K562 (cell line): ENCODE measurements around the gene LYVE1. TPM values are rescaled to one million over a fixed set of nuclear protein-coding genes. Genes with fewer than 3 reads are reported as not detected.

Experiments
- CTCFL ChIP-seq: IDR thresholded peaks from 2 replicates; pipeline ENCODE4 v1.6.1; 2011; ENCODE audit warnings: borderline replicate concordance, low read depth, mild to moderate bottlenecking, moderate library complexity, low read length; ENCODE audit not compliant: insufficient read depth, poor library complexity, severe bottlenecking
- GTF2F1 ChIP-seq: IDR thresholded peaks from 2 replicates; pipeline ENCODE4 v1.6.1; 2011; ENCODE audit warnings: low read depth, low read length, improper control_type of control experiment
- MEIS2 ChIP-seq: fragments of 450-650 bp; IDR thresholded peaks from 2 replicates; pipeline ENCODE4 v1.6.1; 2014; ENCODE audit warnings: mild to moderate bottlenecking; ENCODE audit not compliant: partially characterized antibody
- NR2C1 ChIP-seq, 2 experiments: fragments of 450-650 bp; IDR thresholded peaks; 2 replicates each; pipeline ENCODE4 v1.6.1; 2017; ENCODE audit warnings: mild to moderate bottlenecking in 2 of 2, antibody characterized with exemption in 1 of 2, inconsistent platforms in 1 of 2, missing compliant biosample characterization in 1 of 2, missing genetic modification characterization in 1 of 2
- POLR2G ChIP-seq: fragments of 200-400 bp; formaldehyde crosslinking; IDR thresholded peaks from 2 replicates; pipeline ENCODE4 v1.6.1; 2017; ENCODE audit warnings: low read depth, mild to moderate bottlenecking, antibody characterized with exemption, low read length, moderate library complexity
- POLR3G ChIP-seq: IDR thresholded peaks from 2 replicates; pipeline ENCODE4 v1.6.1; 2011; ENCODE audit not compliant: insufficient read length, insufficient replicate concordance; ENCODE audit errors: extremely low read depth
- SIN3A ChIP-seq, 2 experiments: fragments of 150-350 bp in 1 of 2; IDR thresholded peaks; 2 replicates each; pipeline ENCODE4 v1.6.1; 2011 to 2016; ENCODE audit warnings: borderline replicate concordance in 2 of 2, low read depth in 2 of 2, low read length in 2 of 2, mild to moderate bottlenecking in 2 of 2, moderate library complexity in 2 of 2; ENCODE audit not compliant: control insufficient read depth in 1 of 2
- ZNF282 ChIP-seq: sonication (generic); formaldehyde crosslinking; IDR thresholded peaks from 2 replicates; pipeline ENCODE4 v1.8.1; 2023; ENCODE audit warnings: missing genetic modification reagents
- ZNF445 ChIP-seq: fragments of 250-450 bp; sonication (Bioruptor Pico); IDR thresholded peaks from 2 replicates; pipeline ENCODE4 v1.4.0; 2020; ENCODE audit warnings: low read depth, mild to moderate bottlenecking, moderate library complexity
- ZNF830 ChIP-seq: fragments of 250-450 bp; sonication (Bioruptor Pico); IDR thresholded peaks from 2 replicates; pipeline ENCODE4 v1.5.0; 2021; ENCODE audit warnings: mild to moderate bottlenecking
- polyA plus RNA-seq, 8 experiments: library from polyadenylated mRNA; depleted of rRNA in 4 of 8; stranded (reverse) in 5 of 8; unstranded in 3 of 8; fragments of >200 nt; fragmentation: Nextera tagmentation in 2 of 8; fragmentation: Illumina TruSeq in 1 of 8; extraction: Ambion mirVana in 2 of 8; extraction: Trizol in 1 of 8; gene quantifications; 2 replicates each; pipeline versions ENCODE4 v1.2.1 to v1.2.3, GENCODE V29; 2011 to 2014; ENCODE audit warnings: inconsistent platforms in 1 of 8, missing spikeins in 1 of 8
- total RNA-seq, 7 experiments: library from RNA; depleted of rRNA in 6 of 7; stranded (reverse); fragments of >200 nt in 6 of 7; fragmentation: Illumina TruSeq in 2 of 7; extraction: Trizol in 2 of 7; gene quantifications; 2 replicates each; pipeline versions ENCODE4 v1.2.1 to v1.2.3, GENCODE V29; 2011 to 2021; ENCODE audit warnings: low replicate concordance in 1 of 7
- TF ChIP-seq, protein P1 (sequence below): fragments of 450-650 bp; IDR thresholded peaks from 2 replicates; pipeline ENCODE4 v1.6.1; 2016; ENCODE audit warnings: mild to moderate bottlenecking
- TF ChIP-seq, protein P2 (sequence below): sonication (generic); formaldehyde crosslinking; IDR thresholded peaks from 2 replicates; pipeline ENCODE4 v1.8.0; 2023; ENCODE audit warnings: missing genetic modification reagents, mild to moderate bottlenecking, borderline replicate concordance
- TF ChIP-seq, protein P3 (sequence below): fragments of 450-650 bp; formaldehyde crosslinking; IDR thresholded peaks from 2 replicates; pipeline ENCODE4 v1.4.0; 2020; ENCODE audit warnings: mild to moderate bottlenecking

The LYVE1 gene
- total and polyA plus RNA-seq, 9 of the 15 experiments (the other 6 are each of a cell fraction or from before 2014, with no cell fraction given): 0.06 to 1.1 (median 0.14) TPM; not detected in 1

- TF ChIP-seq POLR3G (no peak), NR2C1 (IDR thresholded peaks at IDR 0.05) (no peak), NR2C1 (tag; IDR thresholded peaks at IDR 0.05) (no peak), MEIS2 (peak; percentile 38), ZNF445 (CRISPR knock-in tag) (no peak), SIN3A (IDR thresholded peaks at IDR 0.05; ENCODE audit: borderline replicate concordance in 2 of 2, control insufficient read depth in 1 of 2, low read depth in 2 of 2, low read length in 2 of 2) (no peak), ZNF830 (CRISPR knock-in tag) (no peak), GTF2F1 (no peak), CTCFL (no peak), POLR2G (no peak), ZNF282 (no peak)
- TF ChIP-seq, protein P1, sequence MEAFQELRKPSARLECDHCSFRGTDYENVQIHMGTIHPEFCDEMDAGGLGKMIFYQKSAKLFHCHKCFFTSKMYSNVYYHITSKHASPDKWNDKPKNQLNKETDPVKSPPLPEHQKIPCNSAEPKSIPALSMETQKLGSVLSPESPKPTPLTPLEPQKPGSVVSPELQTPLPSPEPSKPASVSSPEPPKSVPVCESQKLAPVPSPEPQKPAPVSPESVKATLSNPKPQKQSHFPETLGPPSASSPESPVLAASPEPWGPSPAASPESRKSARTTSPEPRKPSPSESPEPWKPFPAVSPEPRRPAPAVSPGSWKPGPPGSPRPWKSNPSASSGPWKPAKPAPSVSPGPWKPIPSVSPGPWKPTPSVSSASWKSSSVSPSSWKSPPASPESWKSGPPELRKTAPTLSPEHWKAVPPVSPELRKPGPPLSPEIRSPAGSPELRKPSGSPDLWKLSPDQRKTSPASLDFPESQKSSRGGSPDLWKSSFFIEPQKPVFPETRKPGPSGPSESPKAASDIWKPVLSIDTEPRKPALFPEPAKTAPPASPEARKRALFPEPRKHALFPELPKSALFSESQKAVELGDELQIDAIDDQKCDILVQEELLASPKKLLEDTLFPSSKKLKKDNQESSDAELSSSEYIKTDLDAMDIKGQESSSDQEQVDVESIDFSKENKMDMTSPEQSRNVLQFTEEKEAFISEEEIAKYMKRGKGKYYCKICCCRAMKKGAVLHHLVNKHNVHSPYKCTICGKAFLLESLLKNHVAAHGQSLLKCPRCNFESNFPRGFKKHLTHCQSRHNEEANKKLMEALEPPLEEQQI: no peak
- TF ChIP-seq, protein P2, sequence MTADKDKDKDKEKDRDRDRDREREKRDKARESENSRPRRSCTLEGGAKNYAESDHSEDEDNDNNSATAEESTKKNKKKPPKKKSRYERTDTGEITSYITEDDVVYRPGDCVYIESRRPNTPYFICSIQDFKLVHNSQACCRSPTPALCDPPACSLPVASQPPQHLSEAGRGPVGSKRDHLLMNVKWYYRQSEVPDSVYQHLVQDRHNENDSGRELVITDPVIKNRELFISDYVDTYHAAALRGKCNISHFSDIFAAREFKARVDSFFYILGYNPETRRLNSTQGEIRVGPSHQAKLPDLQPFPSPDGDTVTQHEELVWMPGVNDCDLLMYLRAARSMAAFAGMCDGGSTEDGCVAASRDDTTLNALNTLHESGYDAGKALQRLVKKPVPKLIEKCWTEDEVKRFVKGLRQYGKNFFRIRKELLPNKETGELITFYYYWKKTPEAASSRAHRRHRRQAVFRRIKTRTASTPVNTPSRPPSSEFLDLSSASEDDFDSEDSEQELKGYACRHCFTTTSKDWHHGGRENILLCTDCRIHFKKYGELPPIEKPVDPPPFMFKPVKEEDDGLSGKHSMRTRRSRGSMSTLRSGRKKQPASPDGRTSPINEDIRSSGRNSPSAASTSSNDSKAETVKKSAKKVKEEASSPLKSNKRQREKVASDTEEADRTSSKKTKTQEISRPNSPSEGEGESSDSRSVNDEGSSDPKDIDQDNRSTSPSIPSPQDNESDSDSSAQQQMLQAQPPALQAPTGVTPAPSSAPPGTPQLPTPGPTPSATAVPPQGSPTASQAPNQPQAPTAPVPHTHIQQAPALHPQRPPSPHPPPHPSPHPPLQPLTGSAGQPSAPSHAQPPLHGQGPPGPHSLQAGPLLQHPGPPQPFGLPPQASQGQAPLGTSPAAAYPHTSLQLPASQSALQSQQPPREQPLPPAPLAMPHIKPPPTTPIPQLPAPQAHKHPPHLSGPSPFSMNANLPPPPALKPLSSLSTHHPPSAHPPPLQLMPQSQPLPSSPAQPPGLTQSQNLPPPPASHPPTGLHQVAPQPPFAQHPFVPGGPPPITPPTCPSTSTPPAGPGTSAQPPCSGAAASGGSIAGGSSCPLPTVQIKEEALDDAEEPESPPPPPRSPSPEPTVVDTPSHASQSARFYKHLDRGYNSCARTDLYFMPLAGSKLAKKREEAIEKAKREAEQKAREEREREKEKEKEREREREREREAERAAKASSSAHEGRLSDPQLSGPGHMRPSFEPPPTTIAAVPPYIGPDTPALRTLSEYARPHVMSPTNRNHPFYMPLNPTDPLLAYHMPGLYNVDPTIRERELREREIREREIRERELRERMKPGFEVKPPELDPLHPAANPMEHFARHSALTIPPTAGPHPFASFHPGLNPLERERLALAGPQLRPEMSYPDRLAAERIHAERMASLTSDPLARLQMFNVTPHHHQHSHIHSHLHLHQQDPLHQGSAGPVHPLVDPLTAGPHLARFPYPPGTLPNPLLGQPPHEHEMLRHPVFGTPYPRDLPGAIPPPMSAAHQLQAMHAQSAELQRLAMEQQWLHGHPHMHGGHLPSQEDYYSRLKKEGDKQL (CRISPR knock-in tag): no peak
- TF ChIP-seq, protein P3, sequence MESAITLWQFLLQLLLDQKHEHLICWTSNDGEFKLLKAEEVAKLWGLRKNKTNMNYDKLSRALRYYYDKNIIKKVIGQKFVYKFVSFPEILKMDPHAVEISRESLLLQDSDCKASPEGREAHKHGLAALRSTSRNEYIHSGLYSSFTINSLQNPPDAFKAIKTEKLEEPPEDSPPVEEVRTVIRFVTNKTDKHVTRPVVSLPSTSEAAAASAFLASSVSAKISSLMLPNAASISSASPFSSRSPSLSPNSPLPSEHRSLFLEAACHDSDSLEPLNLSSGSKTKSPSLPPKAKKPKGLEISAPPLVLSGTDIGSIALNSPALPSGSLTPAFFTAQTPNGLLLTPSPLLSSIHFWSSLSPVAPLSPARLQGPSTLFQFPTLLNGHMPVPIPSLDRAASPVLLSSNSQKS (CRISPR knock-in tag): no peak
These were observed 30.9 kb downstream of the LYVE1 start (continued) for GRCh38 chr11:10537600-10537999.
